ENCODE results near the gene XIRP2.
A peak's percentile ranks its signal among the peaks of the same experiment; 100 is the strongest.

Gene XIRP2

GRCh38 chr2:167271932-167272331 lies 383.7 kb downstream of the XIRP2 start:
- no peak for DNase-seq (ENCODE audit: insufficient read length, low spot score)
- FAIRE-seq = no peak
- TF ChIP-seq POU2F2 (IDR thresholded peaks at IDR 0.05; ENCODE audit: low read depth, low read length) (no peak), POLR2AphosphoS5 (IDR thresholded peaks at IDR 0.05; ENCODE audit: low read depth, low read length) (no peak), PAX5 (IDR thresholded peaks at IDR 0.05; ENCODE audit: insufficient read depth, low read length, severe bottlenecking) (no peak), TAF1 (IDR thresholded peaks at IDR 0.05; ENCODE audit: low read depth, low read length) (no peak), POLR2A (IDR thresholded peaks at IDR 0.05; ENCODE audit: low read depth, low read length) (no peak), SPI1 (IDR thresholded peaks at IDR 0.05; ENCODE audit: low read depth, low read length) (no peak)

- no peak for FAIRE-seq
- TF ChIP-seq POLR2A (IDR thresholded peaks at IDR 0.05; ENCODE audit: low read depth, low read length) (no peak), POU2F2 (IDR thresholded peaks at IDR 0.05; ENCODE audit: low read depth, low read length) (no peak), TAF1 (IDR thresholded peaks at IDR 0.05; ENCODE audit: low read depth, low read length) (no peak), POLR2AphosphoS5 (IDR thresholded peaks at IDR 0.05; ENCODE audit: low read depth, low read length) (no peak), SPI1 (IDR thresholded peaks at IDR 0.05; ENCODE audit: low read depth, low read length) (no peak), PAX5 (IDR thresholded peaks at IDR 0.05; ENCODE audit: insufficient read depth, low read length, severe bottlenecking) (no peak)
- DNase-seq (ENCODE audit: insufficient read length, low spot score) = no peak
These were observed 386.8 kb downstream of the XIRP2 start for GRCh38 chr2:167275046-167275445.

- no peak for DNase-seq (ENCODE audit: insufficient read length, low spot score)
These were observed 391.5 kb downstream of the XIRP2 start for GRCh38 chr2:167279810-167280209.

GRCh38 chr2:167287212-167287611 lies 398.9 kb downstream of the XIRP2 start:
- no peak for DNase-seq (ENCODE audit: insufficient read length, low spot score)
- no peak for TF ChIP-seq SPI1 (IDR thresholded peaks at IDR 0.05; ENCODE audit: low read depth, low read length)
- TF ChIP-seq PAX5 (IDR thresholded peaks at IDR 0.05; ENCODE audit: insufficient read depth, low read length, severe bottlenecking) = no peak
- TF ChIP-seq POLR2AphosphoS5 (IDR thresholded peaks at IDR 0.05; ENCODE audit: low read depth, low read length) = no peak
- TF ChIP-seq TAF1 (IDR thresholded peaks at IDR 0.05; ENCODE audit: low read depth, low read length) = no peak
- no peak for TF ChIP-seq POU2F2 (IDR thresholded peaks at IDR 0.05; ENCODE audit: low read depth, low read length)
- no peak for TF ChIP-seq POLR2A (IDR thresholded peaks at IDR 0.05; ENCODE audit: low read depth, low read length)
- no peak for FAIRE-seq

More at GRCh38 chr2:167279810-167280209, 391.5 kb downstream of the XIRP2 start:
- TF ChIP-seq POU2F2 (IDR thresholded peaks at IDR 0.05; ENCODE audit: low read depth, low read length) = no peak
- no peak for TF ChIP-seq POLR2A (IDR thresholded peaks at IDR 0.05; ENCODE audit: low read depth, low read length)
- TF ChIP-seq PAX5 (IDR thresholded peaks at IDR 0.05; ENCODE audit: insufficient read depth, low read length, severe bottlenecking) = no peak
- TF ChIP-seq TAF1 (IDR thresholded peaks at IDR 0.05; ENCODE audit: low read depth, low read length) = no peak
- TF ChIP-seq POLR2AphosphoS5 (IDR thresholded peaks at IDR 0.05; ENCODE audit: low read depth, low read length) = no peak
- no peak for TF ChIP-seq SPI1 (IDR thresholded peaks at IDR 0.05; ENCODE audit: low read depth, low read length)
- FAIRE-seq = no peak

GRCh38 chr2:167289651-167290410 lies 401.6 kb downstream of the XIRP2 start:
- FAIRE-seq (no peak), DNase-seq (ENCODE audit: insufficient read length, low spot score) (no peak)
- TF ChIP-seq POLR2A (IDR thresholded peaks at IDR 0.05; ENCODE audit: low read depth, low read length) = no peak
- TF ChIP-seq TAF1 (IDR thresholded peaks at IDR 0.05; ENCODE audit: low read depth, low read length) = no peak
- TF ChIP-seq SPI1 (IDR thresholded peaks at IDR 0.05; ENCODE audit: low read depth, low read length) = no peak
- no peak for TF ChIP-seq POU2F2 (IDR thresholded peaks at IDR 0.05; ENCODE audit: low read depth, low read length)
- TF ChIP-seq PAX5 (IDR thresholded peaks at IDR 0.05; ENCODE audit: insufficient read depth, low read length, severe bottlenecking) = no peak
- TF ChIP-seq POLR2AphosphoS5 (IDR thresholded peaks at IDR 0.05; ENCODE audit: low read depth, low read length) = no peak

- FAIRE-seq (peak; percentile 78), DNase-seq (ENCODE audit: insufficient read length, low spot score) (peak; percentile 85)
- TF ChIP-seq POLR2A (IDR thresholded peaks at IDR 0.05; ENCODE audit: low read depth, low read length) (no peak), TAF1 (IDR thresholded peaks at IDR 0.05; ENCODE audit: low read depth, low read length) (no peak), POLR2AphosphoS5 (IDR thresholded peaks at IDR 0.05; ENCODE audit: low read depth, low read length) (no peak), SPI1 (IDR thresholded peaks at IDR 0.05; ENCODE audit: low read depth, low read length) (no peak), PAX5 (IDR thresholded peaks at IDR 0.05; ENCODE audit: insufficient read depth, low read length, severe bottlenecking) (no peak), POU2F2 (IDR thresholded peaks at IDR 0.05; ENCODE audit: low read depth, low read length) (no peak)
These were observed 404.3 kb downstream of the XIRP2 start, which contains the start of gene B3GALT1 for GRCh38 chr2:167292430-167293171. TSS of gene B3GALT1 (plus strand) at chr2:167293001.

GRCh38 chr2:167293172-167293781 lies 405.0 kb downstream of the XIRP2 start:
- FAIRE-seq = no peak
- TF ChIP-seq TAF1 (IDR thresholded peaks at IDR 0.05; ENCODE audit: low read depth, low read length) (no peak), POLR2AphosphoS5 (IDR thresholded peaks at IDR 0.05; ENCODE audit: low read depth, low read length) (no peak), PAX5 (IDR thresholded peaks at IDR 0.05; ENCODE audit: insufficient read depth, low read length, severe bottlenecking) (no peak), POU2F2 (IDR thresholded peaks at IDR 0.05; ENCODE audit: low read depth, low read length) (no peak), POLR2A (IDR thresholded peaks at IDR 0.05; ENCODE audit: low read depth, low read length) (no peak), SPI1 (IDR thresholded peaks at IDR 0.05; ENCODE audit: low read depth, low read length) (no peak)
- DNase-seq (ENCODE audit: insufficient read length, low spot score) = no peak

GRCh38 chr2:167293943-167294775 lies 405.9 kb downstream of the XIRP2 start:
- no peak for FAIRE-seq
- no peak for DNase-seq (ENCODE audit: insufficient read length, low spot score)

More at GRCh38 chr2:167293943-167294775, 405.9 kb downstream of the XIRP2 start:
- TF ChIP-seq POU2F2 (IDR thresholded peaks at IDR 0.05; ENCODE audit: low read depth, low read length) = no peak
- TF ChIP-seq POLR2AphosphoS5 (IDR thresholded peaks at IDR 0.05; ENCODE audit: low read depth, low read length) = no peak
- no peak for TF ChIP-seq TAF1 (IDR thresholded peaks at IDR 0.05; ENCODE audit: low read depth, low read length)
- TF ChIP-seq SPI1 (IDR thresholded peaks at IDR 0.05; ENCODE audit: low read depth, low read length) = no peak
- no peak for TF ChIP-seq PAX5 (IDR thresholded peaks at IDR 0.05; ENCODE audit: insufficient read depth, low read length, severe bottlenecking)
- no peak for TF ChIP-seq POLR2A (IDR thresholded peaks at IDR 0.05; ENCODE audit: low read depth, low read length)

Measured in GM12891 (cell line).